Measurements from ENCODE around the gene CYB5R2. TPM values are rescaled to one million over a fixed set of nuclear protein-coding genes. Genes with fewer than 3 reads are reported as not detected.

The CYB5R2 gene
- total RNA-seq, 1 experiment from 2014 or later: 6.2 TPM

DNA sequence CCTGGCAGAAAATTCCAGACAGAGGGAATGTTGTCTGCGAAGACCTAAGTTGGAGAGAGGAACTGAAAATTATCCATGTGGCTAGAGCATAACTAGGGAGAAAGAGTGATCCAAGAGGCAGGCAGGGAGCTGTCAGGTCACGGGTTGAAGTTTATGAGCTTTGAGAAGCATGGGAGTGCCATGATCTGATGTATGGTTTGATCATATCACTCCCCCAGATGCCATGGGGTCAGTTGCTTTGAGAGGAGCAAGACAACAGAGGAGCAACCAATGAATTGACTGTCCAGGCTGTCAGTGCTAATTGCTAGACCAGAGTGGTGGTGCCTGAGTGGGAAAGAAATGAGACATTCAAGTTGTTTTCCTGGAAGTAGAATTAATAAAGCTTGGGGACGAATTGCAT is 54.0 kb downstream of the CYB5R2 start:
- ChIA-PET CTCF (no interaction called here), POLR2A (ENCODE audit: low non-redundant PET) (no interaction called here)
- no peak overlapping the region for H3K4me3 ChIP-seq (ENCODE audit: low read depth, low read length, poor library complexity, severe bottlenecking)
- TF ChIP-seq CTCF (conservative IDR thresholded peaks at IDR 0.05; ENCODE audit: low read depth, low read length): no peak
- no peak for TF ChIP-seq EZH2 (IDR thresholded peaks at IDR 0.05; ENCODE audit: borderline replicate concordance, low read depth, low read length, poor library complexity, severe bottlenecking)
- H3K27ac ChIP-seq (ENCODE audit: low read depth, low read length, poor library complexity, severe bottlenecking): no peak overlapping the region
- H3K4me1 ChIP-seq (ENCODE audit: insufficient read depth, low read length, poor library complexity, severe bottlenecking): no peaks in the 10 kb centered on the region
- intact Hi-C loops (cut with micrococcal nuclease; ENCODE audit: unreplicated experiment): no loop called here
- no peak for DNase-seq (ENCODE audit: low spot score)
- H3K27me3 ChIP-seq (replicated peaks; ENCODE audit: insufficient read depth, low read depth, low read length, poor library complexity): no peaks in the 10 kb centered on the region
- no TSS peak for BruUV-seq (replicated peaks)
- no peaks in the 10 kb centered on the region for H3K36me3 ChIP-seq (ENCODE audit: insufficient read depth, low read length, poor library complexity, severe bottlenecking)
- H3K9me3 ChIP-seq (ENCODE audit: low read depth, low read length, poor library complexity, severe bottlenecking): no peaks in the 10 kb centered on the region

- intact Hi-C loops (cut with micrococcal nuclease; ENCODE audit: unreplicated experiment): no loop called here
- BruUV-seq (replicated peaks): no TSS peak
- DNase-seq (ENCODE audit: low spot score): no peak
- ChIA-PET POLR2A (ENCODE audit: low non-redundant PET) (no interaction called here), CTCF (no interaction called here)
- no peak overlapping the region for H3K4me3 ChIP-seq (ENCODE audit: low read depth, low read length, poor library complexity, severe bottlenecking)
- TF ChIP-seq CTCF (conservative IDR thresholded peaks at IDR 0.05; ENCODE audit: low read depth, low read length) (no peak), EZH2 (IDR thresholded peaks at IDR 0.05; ENCODE audit: borderline replicate concordance, low read depth, low read length, poor library complexity, severe bottlenecking) (no peak)
- no peak overlapping the region for H3K27ac ChIP-seq (ENCODE audit: low read depth, low read length, poor library complexity, severe bottlenecking)
- H3K9me3 ChIP-seq (ENCODE audit: low read depth, low read length, poor library complexity, severe bottlenecking): no peaks in the 10 kb centered on the region
- H3K36me3 ChIP-seq (ENCODE audit: insufficient read depth, low read length, poor library complexity, severe bottlenecking): no peaks in the 10 kb centered on the region
- no peaks in the 10 kb centered on the region for H3K27me3 ChIP-seq (replicated peaks; ENCODE audit: insufficient read depth, low read depth, low read length, poor library complexity)
- no peaks in the 10 kb centered on the region for H3K4me1 ChIP-seq (ENCODE audit: insufficient read depth, low read length, poor library complexity, severe bottlenecking)
These were observed 56.3 kb downstream of the CYB5R2 start for GRCh38 chr11:7617032-7617431.

Other genes starting within 250 kb of the CYB5R2 start
- gene OLFML1, start 188.0 kb downstream of the CYB5R2 start, total RNA-seq (2021): not detected in 2 replicates
- gene PPFIBP2, start 159.5 kb downstream of the CYB5R2 start, total RNA-seq (2021): 5.7 and 6.8 TPM in 2 replicates
- not detected in 2 replicates for gene OVCH2, start 33.0 kb upstream of the CYB5R2 start, total RNA-seq (2021)
- gene OR5P2, start 123.4 kb upstream of the CYB5R2 start, total RNA-seq (2021): not detected in 2 replicates
- not detected in 2 replicates for gene OR5P3, start 157.3 kb upstream of the CYB5R2 start, total RNA-seq (2021)

All from A673 (cell line).